GM06990 (cell line): ENCODE results near the gene MAGEB2.

Experiments
- DNase-seq: peaks from one replicate; pipeline ENCODE4 v3.0.0-alpha.2; 2011; ENCODE audit not compliant: insufficient read length; ENCODE audit errors: extremely low read depth
- H3K27me3 ChIP-seq: replicated peaks from 2 replicates; pipeline ENCODE4 v1.6.0; 2011; ENCODE audit warnings: low read length; ENCODE audit not compliant: control insufficient read depth, insufficient read depth
- H3K36me3 ChIP-seq: 2 replicates; pipeline ENCODE4 v1.5.1; 2011; ENCODE audit warnings: low read length; ENCODE audit not compliant: control insufficient read depth, insufficient read depth
- H3K4me3 ChIP-seq: replicated peaks from 2 replicates; pipeline ENCODE4 v1.5.1; 2011; ENCODE audit warnings: low read depth, mild to moderate bottlenecking, control low read depth, low read length
- CTCF ChIP-seq: IDR thresholded peaks from 2 replicates; pipeline ENCODE4 v1.5.1; 2011; ENCODE audit warnings: low read length, control low read depth, mild to moderate bottlenecking, inconsistent platforms; ENCODE audit not compliant: insufficient read depth, poor library complexity, severe bottlenecking

MAGEB2 gene

GRCh38 chrX:30196322-30196721 is 19.0 kb upstream of the MAGEB2 start:
- peak; percentile 22 for TF ChIP-seq CTCF
- Histone ChIP-seq H3K27me3 (no peaks in the 10 kb centered on the region), H3K4me3 (no peak overlapping the region), H3K36me3 (no peaks in the 10 kb centered on the region)
- DNase-seq, result no peak

DNA sequence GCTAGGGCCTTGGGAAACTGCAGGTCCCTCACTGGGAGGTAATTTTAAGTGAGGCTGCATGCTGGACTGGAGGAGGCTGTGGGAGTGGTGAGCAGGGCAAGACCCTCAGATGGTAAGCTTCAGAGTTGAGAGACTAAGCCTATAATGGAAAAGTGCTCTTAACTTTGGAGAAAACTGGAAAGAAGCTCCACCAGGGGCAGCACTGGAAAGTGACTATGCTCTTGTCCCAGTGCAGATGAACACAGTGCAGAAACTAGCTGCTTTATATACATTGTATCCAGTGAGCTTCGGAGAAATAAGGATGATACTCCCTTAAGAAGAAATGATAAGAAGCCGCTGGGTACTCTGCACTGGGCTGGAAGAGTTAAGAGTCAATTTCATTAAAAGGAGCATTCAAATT is 3.2 kb upstream of the MAGEB2 start:
- no peaks in the 10 kb centered on the region for H3K36me3 ChIP-seq
- no peak for DNase-seq
- H3K27me3 ChIP-seq, result no peaks in the 10 kb centered on the region
- TF ChIP-seq CTCF, result no peak
- H3K4me3 ChIP-seq, result no peak overlapping the region

GRCh38 chrX:30217465-30217864 is 2.1 kb downstream of the MAGEB2 start:
- Histone ChIP-seq H3K4me3 (no peak overlapping the region), H3K27me3 (no peaks in the 10 kb centered on the region), H3K36me3 (no peaks in the 10 kb centered on the region)
- no peak for TF ChIP-seq CTCF
- no peak for DNase-seq

- TF ChIP-seq CTCF, result no peak
These were observed 4.0 kb downstream of the MAGEB2 start for GRCh38 chrX:30219372-30219771.

DNA sequence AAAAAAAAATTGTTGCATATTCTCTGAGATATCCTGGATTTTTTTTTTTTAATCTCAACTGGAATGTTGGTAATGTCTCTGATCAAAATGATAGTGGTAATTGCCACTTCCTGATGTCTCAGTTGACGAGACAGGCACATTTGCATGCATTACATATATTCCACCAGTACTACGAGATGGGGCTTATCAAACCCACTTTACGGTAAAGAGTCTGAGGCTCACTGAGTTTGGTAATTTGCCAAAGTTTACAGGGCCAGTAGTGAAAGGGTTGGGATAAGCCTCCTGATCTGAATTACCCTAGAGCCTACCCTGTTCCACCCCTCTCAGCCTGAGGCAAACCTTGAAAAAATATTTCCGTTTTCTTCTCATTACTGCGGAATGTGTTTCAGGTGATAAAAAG is 5.3 kb downstream of the MAGEB2 start:
- Histone ChIP-seq H3K4me3 (no peak overlapping the region), H3K27me3 (no peaks in the 10 kb centered on the region), H3K36me3 (no peaks in the 10 kb centered on the region)
- TF ChIP-seq CTCF, result no peak
- DNase-seq, result no peak

More at GRCh38 chrX:30219372-30219771, 4.0 kb downstream of the MAGEB2 start:
- no peak for DNase-seq
- Histone ChIP-seq H3K27me3 (no peaks in the 10 kb centered on the region), H3K4me3 (no peak overlapping the region), H3K36me3 (no peaks in the 10 kb centered on the region)

DNA sequence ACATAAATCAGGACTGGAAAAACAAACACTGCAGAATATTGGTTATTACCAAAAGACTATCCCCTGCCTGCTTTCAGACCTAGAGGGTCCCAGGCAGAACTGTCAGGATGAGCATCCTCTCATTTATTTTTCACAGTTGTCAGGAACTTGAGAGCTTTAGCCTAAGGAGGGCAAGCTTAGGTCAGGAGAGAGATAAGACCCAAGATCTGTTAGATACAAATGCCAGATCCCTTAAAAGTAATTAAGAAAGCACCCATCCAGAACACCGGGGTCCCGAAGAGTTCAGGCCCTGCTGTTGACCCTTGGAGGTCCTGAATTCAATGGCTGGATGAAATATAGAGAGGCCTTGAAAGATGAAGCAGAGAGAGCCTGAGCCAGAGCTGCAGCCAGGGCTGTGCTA is 9.2 kb downstream of the MAGEB2 start:
- no peak for TF ChIP-seq CTCF
- no peak overlapping the region for H3K4me3 ChIP-seq
- DNase-seq, result no peak
- no peaks in the 10 kb centered on the region for H3K27me3 ChIP-seq
- no peaks in the 10 kb centered on the region for H3K36me3 ChIP-seq
